HG02759 (cell line): ENCODE data around the gene PARD6B.
"Not testable (repeated sequence)": the region's sequence is repeated elsewhere in the genome, so short reads cannot be mapped to it uniquely, and the experiment has no call there.

Experiments
- ATAC-seq: cut with Tn5 transposase; IDR thresholded peaks from one replicate; pipeline ENCODE4 v1.9.1; 2021; ENCODE audit warnings: mild to moderate bottlenecking, moderate library complexity; ENCODE audit not compliant: unreplicated experiment

The PARD6B gene

DNA sequence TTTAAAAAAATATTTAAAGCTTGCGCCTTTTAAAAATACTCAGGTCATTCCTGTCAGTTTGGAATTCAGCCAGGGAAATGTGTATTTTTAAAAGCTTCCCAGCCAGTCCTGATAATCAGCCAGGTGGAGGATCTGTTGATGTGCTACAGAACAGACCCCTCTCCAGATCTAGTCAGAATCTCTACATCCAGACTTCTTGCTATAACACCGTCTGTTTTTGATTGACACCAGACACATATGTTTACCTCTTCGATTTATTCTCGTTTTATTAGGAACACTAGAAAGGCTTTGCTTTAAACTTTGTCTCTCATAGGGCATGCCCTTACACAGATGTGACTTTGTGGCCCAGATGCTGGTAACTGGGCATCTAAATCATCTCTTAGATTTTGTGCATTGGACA is 11.7 kb downstream of the PARD6B start:
- no peak for ATAC-seq

DNA sequence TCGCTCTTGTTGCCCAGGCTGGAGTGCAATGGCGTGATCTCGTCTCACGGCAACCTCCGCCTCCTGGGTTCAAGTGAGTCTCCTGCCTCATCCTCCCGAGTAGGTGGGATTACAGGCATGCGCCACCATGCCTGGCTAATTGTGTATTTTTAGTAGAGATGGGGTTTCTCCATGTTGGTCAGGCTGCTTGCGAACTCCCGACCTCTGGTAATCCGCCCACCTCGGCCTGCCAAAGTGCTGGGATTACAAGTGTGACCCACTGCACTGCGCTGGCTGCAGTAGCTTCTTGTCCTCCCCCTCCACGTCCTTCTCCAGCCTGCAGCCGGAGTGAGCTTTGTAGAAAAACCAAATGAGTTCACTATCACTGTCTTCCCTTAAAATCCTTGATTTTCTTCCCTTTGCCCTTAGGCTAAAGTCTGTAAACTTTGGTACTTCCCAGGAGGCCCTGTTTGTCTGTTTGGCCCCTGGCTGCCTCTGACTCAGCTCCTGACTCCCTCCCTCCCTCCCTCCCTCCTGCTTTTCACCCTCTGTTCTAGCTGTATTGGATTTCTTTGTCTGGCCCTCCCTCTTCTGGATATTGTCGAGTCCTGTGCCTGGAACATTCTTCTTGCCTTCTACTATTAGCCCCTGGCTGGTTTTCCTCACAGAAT is 12.9 kb downstream of the PARD6B start:
- ATAC-seq = no peak

DNA sequence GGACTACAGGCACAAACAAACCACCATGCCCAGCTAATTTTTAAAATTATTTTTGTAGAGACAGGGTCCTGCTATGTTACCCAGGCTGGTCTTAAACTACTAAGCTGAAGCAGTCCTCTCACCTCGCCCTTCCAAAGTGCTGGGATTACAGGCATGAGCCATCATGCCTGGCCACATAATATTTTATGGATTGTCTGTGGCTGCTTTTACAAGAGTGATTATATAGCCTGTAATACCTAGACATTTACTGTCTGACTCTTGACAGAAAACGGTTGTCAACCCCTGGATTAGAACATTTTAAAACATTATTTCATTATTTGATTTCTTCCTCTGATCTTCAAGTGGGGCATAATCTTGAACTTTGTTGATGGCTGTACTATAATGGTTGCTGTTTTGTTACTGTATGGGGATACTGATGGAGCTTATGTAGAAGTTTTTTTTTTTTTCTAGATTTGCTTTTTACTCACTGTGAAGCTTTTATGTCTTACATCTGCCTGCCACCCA is 14.3 kb downstream of the PARD6B start:
- ATAC-seq = no peak

DNA sequence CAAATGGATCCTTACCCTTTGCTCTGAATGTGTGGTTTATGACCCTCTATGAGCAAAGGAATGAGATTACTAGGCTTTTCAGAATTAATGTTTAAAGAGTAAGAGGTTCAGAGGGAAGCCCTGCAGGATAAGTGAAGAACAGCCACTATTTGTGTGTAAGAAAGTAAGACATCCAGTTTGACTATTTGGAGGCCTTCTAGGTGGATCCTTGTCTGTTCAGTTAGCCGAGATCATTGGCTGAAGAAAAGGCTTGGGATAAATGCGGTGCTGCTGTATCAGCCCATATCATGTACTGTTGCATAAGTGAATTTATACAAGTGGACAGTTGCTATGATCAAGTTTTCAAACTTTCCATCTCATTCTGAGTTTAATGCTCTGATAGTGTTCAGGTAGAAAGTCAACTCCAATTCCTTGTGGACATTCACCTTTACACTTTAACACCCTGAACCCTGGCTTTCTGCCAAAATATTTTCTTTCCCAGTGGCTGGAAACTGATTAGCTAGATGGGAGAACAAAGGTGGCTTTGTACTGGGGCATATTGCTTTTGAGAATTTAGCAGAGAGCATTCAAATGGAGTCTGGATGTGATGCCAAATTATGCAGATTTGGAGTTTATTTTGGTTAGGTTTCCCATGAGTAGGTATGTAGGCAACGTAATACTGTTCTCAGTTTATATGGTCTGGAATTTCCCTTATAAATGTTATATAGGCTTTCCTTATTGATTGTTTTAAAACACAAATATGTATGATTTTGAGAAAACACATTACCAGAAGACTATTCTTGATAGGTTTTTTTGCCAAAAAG is 15.0 kb downstream of the PARD6B start:
- ATAC-seq = no peak

DNA sequence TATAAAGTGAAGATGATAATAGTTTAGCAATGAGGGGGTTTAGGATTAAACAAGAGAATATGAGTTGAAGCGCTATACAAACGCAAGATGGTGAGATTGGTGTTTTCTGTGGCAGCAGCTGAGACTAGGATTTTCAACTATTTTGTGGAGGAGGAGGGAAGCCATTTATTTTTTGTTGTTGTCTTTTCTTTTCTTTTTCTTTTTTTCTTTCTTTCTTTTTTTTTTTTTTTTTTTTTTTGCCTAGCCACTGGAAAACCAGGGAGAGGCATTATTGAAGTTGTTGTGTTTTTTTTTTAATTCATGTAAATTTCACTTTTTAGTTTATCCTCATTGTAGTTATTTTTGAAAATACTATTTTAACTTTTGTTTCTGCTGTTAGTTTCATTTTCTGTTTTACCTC is 15.9 kb downstream of the PARD6B start:
- no peak for ATAC-seq

DNA sequence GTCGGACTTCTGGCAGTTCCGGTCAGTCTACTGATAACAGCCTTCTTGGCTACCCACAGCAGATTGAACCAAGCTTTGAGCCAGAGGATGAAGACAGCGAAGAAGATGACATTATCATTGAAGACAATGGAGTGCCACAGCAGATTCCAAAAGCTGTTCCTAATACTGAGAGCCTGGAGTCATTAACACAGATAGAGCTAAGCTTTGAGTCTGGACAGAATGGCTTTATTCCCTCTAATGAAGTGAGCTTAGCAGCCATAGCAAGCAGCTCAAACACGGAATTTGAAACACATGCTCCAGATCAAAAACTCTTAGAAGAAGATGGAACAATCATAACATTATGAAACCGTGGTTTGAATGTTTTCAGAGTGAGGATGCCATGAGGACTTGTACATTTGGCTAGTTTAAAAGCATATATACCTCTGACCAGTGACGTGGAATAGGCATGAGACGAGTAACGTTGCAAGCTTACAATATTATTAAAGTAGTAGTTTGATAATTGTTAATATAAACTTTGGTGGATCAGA is 18.8 kb downstream of the PARD6B start:
- ATAC-seq = no peak

DNA sequence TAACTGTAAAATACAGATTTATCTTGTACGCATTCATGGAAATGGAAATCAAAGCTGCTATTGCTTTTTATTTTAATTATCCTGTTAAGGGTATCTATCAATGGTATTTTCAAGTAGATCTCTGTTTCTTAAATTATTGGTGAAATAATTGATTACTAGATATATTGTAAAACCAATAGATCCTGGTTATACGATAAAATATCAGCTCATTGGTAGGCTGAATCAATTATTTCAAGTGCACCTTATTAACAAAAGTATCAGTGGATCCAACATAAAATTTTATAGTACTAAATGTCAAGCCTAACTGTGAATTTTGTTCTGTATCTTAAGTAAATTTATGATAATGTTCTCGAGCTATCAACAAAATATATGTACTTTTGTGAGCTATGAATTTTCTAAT is 21.8 kb downstream of the PARD6B start:
- ATAC-seq = no peak

DNA sequence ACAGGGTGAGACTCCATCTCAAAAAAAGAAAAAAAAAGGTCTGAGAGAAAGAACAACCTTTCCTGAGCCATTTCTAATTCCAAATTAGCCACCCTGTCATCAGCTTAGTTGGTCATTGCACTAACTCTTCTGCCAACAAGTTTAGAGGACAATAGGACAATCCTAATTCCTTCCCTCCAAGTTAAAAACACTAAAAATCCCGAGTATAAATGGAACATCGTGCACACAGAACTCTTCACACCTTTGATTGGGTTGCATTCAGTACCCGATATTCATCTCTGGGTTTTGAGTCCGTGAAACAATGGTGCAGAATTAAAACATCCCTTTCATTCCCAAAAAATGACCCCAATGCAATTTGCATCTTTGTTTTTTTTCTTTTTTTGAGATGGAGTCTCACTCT is 23.0 kb downstream of the PARD6B start:
- no peak for ATAC-seq

DNA sequence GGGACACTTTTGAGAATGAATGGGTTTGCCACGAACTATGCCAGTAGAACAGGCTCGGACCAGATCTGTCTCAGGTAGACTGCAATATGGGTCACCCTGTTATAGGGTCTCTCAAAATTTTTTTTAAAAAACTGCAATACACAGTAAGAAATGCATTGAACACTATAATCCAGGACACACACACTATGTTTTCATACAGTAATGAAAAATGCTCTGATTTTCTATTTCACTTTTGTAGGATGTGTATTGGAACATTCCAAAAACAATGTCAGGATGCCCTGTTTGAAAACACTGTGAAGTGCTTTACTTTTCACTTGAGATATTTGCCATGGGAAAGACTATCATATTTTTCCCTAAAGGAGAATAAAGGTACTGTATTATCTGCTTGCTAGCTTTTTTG is 25.1 kb downstream of the PARD6B start:
- no peak for ATAC-seq

DNA sequence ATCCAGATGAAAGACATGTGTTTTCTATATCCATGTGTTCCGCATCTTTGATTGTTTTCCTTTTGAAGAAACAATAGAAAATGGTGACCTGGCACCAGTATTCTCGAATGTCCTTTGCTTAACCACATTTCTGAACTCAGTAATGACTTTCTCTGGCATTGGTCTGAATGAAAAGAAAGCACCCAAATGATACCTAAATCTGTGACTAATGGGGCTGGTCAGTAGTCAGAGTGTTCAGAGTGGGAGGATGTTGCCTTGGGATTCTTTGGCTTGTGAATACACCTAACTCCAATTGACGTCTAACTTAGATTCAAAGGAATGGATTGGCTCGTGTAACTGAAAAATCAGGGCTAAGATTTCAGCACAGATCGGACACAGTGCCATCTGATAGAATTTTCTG is 27.1 kb downstream of the PARD6B start:
- no peak for ATAC-seq

DNA sequence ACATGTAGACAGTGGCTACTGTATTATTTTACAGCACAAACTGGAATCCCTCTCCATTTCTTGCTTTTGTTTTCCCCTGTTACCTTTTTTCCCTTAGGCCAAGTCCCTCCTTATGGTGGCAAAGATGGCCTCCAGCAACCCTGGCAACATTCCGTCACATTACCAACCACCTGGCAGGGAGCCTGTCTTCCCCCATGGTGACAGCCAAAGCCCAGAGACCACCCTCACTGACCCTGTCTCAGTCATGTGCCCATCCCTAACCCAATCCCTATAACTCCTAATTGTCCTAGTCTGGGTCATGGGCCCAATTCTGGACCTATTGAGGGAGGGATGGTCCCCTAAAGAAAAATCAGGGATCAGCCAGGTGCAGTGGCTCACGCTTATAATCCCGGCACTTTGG is 27.6 kb downstream of the PARD6B start:
- ATAC-seq = no peak

DNA sequence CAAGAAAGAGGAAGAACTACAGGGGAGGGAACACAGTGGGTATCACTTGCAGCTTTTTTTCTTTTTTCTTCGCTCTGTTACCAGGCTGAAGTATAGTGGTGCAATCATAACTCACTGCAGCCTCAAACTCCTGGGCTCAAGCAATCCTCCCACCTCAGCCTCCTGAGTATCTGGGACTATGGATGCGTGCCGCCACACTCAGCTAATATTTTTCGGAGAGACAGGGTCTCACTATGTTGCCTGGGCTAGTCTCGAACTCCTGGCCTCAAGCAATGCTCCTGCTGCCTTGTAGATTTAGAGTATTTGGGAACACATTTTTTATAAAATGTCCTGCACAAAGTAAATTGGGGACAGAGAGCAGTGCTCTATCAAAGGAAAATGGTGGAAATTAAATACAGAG is 28.3 kb downstream of the PARD6B start:
- no peak for ATAC-seq

DNA sequence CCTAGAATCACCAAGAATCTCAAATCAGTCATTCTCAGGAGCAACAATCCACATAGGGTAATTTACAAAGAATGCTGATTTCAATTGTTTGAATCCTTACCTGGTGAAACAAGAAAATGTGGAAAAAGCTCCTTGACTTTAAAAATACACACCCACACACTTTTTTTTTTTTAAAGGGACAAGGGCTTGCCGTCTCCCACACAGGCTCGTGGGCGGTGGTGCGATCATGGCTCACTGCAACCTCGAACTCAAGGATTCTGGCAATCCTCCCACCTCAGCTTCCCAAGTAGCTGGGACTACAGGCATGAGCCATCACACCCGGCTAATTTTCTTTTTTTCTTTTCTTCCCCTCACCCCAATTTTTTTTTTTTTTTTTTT is 30.7 kb downstream of the PARD6B start:
- ATAC-seq = no peak

DNA sequence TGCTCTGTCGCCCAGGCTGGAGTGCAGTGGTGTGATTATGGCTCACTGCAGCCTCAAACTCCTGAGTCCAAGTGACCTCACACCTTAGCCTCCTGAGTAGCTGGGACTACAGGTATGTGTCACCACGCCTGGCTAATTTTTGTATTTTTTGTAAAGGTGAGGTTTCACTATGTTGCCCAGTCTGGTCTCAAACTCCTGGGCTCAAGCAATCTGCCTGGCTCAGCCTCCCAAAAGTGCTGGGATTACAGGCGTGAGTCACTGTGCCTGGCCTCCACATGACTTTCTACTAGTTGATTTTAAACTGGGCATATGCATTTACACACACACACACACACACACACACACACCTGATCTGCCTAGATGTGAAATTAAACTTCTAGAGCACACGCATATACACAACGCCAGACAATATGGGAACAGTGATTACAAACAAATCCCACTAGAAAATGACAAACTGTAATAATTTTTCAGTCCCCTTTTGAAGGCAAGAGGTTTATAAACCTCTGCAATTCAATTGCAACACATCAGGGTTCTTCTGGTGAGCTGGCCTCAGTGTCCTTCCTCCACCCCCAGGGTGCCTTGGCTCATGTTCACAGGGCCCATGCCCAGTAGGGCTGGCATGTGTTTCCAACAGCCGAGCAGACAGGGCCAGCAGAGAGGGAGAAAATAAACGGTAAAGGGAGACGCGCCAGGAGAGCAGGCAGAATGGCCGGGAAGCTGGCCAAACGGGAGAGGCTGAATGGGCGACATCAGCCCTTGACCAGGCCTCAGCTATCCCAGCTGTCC is 31.2 kb downstream of the PARD6B start:
- ATAC-seq = no peak

DNA sequence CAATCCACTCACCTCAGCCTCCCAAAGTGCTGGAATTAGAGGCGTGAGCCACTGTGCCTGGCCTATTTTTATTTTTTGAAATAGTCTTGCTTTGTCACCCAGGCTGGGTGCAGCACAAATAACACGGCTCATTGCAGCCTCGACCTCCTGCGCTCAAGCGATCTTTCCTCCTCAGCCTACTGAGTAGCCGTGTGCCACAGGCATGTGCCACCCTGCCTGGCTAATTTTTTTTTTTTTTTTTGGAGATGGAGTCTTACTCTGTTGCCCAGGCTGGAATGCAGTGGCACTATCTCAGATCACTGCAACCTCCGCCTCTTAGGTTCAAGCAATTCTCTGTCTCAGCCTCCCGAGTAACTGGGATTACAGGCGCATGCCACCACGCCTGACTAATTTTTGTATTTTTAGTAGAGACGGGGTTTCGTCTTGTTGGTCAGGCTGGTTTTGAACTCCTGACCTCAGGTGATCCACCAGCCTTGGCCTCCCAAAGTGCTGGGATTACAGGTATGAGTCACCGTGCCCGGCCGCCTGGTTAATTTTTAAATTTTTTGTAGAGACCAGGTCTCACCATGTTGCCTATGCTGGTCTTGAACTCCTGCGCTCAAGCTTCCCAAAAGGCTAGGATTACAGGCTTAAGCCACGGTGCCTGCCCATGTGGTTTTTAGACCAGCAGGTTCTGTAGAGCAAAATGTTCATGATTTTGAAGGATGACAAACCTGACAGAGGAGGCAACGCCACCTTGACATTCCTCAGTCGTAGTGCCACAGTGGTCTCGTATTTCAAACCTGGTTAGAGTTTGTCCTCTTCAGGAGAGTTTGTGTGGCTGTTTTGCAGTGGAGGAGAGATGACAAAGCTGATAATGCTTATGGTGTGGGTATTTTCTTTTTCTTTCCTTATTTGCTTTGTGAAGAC is 32.4 kb downstream of the PARD6B start:
- ATAC-seq = not testable (repeated sequence)

DNA sequence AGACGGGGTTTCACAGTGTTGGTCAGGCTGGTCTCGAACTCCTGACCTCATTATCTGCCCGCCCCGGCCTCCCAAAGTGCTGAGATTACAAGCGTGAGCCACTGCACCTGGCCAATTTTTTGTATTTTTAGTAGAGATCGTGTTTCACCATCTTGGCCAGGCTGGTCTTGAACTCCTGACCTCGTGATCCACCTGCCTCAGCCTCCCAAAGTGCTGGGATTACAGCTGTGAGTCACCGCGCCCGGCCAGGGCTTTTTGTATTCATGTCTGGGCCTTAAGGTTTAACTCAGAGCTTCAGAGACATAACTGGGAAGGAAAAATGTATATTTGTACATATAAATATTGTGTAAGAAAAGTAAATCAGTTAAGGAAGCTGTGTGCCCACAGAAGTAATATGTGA is 33.9 kb downstream of the PARD6B start:
- ATAC-seq = not testable (repeated sequence)

DNA sequence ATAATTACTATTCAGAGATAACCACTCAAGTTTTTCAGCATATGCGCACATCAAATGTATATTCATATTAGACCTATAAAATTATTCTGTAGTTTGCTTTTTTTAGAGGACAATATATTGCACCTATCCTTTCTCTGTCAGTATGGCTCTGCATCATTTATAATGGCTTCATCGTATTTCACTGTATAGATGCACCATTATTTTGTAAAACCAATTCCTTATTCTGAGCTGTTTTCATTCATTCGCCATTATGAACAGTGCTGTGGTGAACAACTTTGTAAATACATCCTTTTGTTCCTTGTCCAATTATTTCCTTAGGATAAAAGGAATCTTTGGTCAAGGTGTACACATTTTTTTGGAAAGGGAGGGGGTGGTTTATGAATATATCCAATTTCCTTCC is 34.3 kb downstream of the PARD6B start:
- ATAC-seq = no peak

DNA sequence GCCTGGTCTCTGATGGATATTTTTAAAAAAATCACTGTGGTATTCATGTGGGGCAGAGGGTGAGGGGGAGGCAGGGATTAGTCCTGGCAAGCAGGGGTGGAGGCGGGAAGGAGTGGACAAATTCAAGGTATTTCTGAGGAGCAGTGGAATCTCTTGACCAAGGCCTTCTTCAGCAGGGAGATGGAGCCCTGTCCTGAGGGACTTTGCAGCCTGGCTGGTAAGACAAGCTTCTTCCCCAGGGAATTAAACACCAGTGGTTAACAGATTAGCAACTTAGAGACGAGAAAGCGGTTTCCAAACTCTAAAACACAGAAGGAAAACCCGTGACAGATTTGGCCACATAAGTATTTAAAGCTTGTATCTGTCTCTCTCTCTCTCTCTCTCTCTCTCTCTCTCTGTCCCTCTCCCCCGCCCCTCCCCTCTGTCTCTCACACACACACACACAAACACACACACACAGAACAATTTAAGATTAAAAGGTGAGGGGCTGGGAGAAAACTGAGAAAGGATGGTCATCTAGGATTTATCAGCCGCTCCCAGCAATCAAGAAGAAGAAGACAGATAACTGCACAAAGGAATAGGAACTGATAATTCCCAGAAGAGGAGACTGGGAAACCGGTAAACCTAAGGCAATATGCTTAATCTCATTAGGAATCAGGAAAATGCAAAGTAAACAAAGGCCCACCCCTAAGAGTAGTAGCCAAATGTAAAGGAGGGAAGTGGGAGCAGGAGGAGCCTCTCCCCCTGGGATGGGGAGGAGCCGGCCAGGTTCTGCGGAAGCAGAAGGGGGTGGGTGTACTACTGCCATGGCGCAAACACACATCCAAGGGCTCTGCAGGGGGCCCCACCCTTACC is 35.8 kb downstream of the PARD6B start:
- not testable (repeated sequence) for ATAC-seq

DNA sequence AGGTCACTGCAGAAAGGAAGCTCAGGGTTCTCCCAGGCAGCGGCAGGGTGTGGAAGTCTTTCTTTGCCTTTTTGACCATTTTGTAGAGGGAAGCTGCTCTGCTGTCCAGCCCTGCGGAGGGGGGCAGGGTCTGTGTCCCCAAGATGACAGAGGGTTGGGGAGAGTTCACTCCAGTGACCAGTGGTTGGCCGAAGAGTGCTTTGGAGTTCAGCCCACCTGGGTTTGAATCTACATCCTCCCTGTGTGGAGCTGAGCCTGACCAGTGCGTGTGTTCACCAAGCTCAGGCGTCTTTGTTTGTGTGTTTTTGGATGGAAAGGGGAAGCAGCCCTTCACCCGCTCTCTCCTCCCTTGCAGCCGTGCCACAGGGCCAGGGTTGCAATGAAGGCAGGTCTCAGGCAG is 37.6 kb downstream of the PARD6B start:
- ATAC-seq = not testable (repeated sequence)
